A549 (cell line): ENCODE data around the gene NCOA5. TPM values are rescaled to one million over a fixed set of nuclear protein-coding genes. Genes with fewer than 3 reads are reported as not detected.

ENCODE experiments used
- ATAC-seq, 2 experiments: fragments of 200-7000 bp in 1 of 2; fragments of >200 bp in 1 of 2; cut with Nextera tagmentation in 1 of 2; cut with Tn5 transposase in 1 of 2; 3 replicates each; pipeline versions ENCODE4 v1.8.0 to v1.9.1; 2018 to 2020; ENCODE audit warnings: mild to moderate bottlenecking in 1 of 2, moderate library complexity in 1 of 2
- CTCF ChIA-PET: fragments of 300-600 bp; sonication (Branson Sonifier 250); formaldehyde crosslinking; extraction: SDS; loops from one replicate; lab custom pipeline; 2021; ENCODE audit warnings: antibody characterized with exemption, inconsistent platforms; lab: Yijun Ruan, JAX
- POLR2A ChIA-PET: fragments of 350-600 bp; formaldehyde crosslinking; extraction: SDS; loops from one replicate; lab custom pipeline; 2021; ENCODE audit warnings: antibody characterized with exemption, inconsistent platforms; lab: Yijun Ruan, JAX
- DNase-seq, 2 experiments: peaks; one replicate each; pipeline versions ENCODE4 v3.0.0 to v3.0.0-alpha.2; 2011 to 2016; ENCODE audit warnings: low read depth in 1 of 2, low spot score in 1 of 2
- FAIRE-seq: peaks from 2 replicates; lab custom pipeline; 2011; peaks lifted over from hg19 to GRCh38; lab: Jason Lieb, UNC
- H3K27ac ChIP-seq, 2 experiments: fragments of >200 bp; sonication (Bioruptor Twin); formaldehyde crosslinking; 3 replicates each; pipeline ENCODE4 v1.5.1; 2016 to 2017
- H3K4me1 ChIP-seq: fragments of >200 bp; sonication (Bioruptor Twin); formaldehyde crosslinking; 3 replicates; pipeline ENCODE4 v1.6.1; 2016
- H3K4me2 ChIP-seq: fragments of >200 bp; sonication (Bioruptor Twin); formaldehyde crosslinking; 3 replicates; pipeline ENCODE4 v1.6.1; 2016
- H3K4me3 ChIP-seq: fragments of >200 bp; sonication (Bioruptor Twin); formaldehyde crosslinking; 3 replicates; pipeline ENCODE4 v1.5.1; 2016
- H3K9me3 ChIP-seq: fragments of >200 bp; sonication (Bioruptor Twin); formaldehyde crosslinking; 3 replicates; pipeline ENCODE4 v1.6.1; 2016
- CBX8 ChIP-seq: fragments of 200-600 bp; sonication (generic); IDR thresholded peaks from 2 replicates; pipeline ENCODE4 v1.6.1; 2016
- EP300 ChIP-seq, 2 experiments: fragments of >200 bp; sonication (Bioruptor Twin); formaldehyde crosslinking; IDR thresholded peaks; 2 replicates in 1 of 2; 3 replicates in 1 of 2; pipeline ENCODE4 v1.6.1; 2016 to 2017
- ESRRA ChIP-seq: fragments of 150-350 bp; IDR thresholded peaks from 2 replicates; pipeline ENCODE4 v1.6.1; 2014; ENCODE audit warnings: mild to moderate bottlenecking, low read length, borderline replicate concordance
- FOSB ChIP-seq: fragments of 250-450 bp; sonication (Bioruptor Pico); IDR thresholded peaks from 2 replicates; pipeline ENCODE4 v1.5.0; 2020; ENCODE audit warnings: mild to moderate bottlenecking, moderate library complexity
- GATA3 ChIP-seq: IDR thresholded peaks from 2 replicates; pipeline ENCODE4 v1.6.1; 2012; ENCODE audit warnings: borderline replicate concordance
- HDAC2 ChIP-seq: fragments of 200-600 bp; sonication (generic); IDR thresholded peaks from 2 replicates; pipeline ENCODE4 v1.6.1; 2016
- HEYL ChIP-seq: fragments of 250-450 bp; sonication (Bioruptor Pico); IDR thresholded peaks from 2 replicates; pipeline ENCODE4 v1.8.0; 2021; ENCODE audit warnings: mild to moderate bottlenecking, moderate library complexity
- KDM1A ChIP-seq: fragments of 200-600 bp; sonication (generic); IDR thresholded peaks from 2 replicates; pipeline ENCODE4 v1.6.1; 2016; ENCODE audit warnings: low read depth, mild to moderate bottlenecking
- MYC ChIP-seq: IDR thresholded peaks from 2 replicates; pipeline ENCODE4 v1.6.1; 2012; ENCODE audit warnings: mild to moderate bottlenecking, inconsistent platforms, low read length, improper control_type of control experiment, borderline replicate concordance
- NFE2L2 ChIP-seq: fragments of 150-350 bp; conservative IDR thresholded peaks from 2 replicates; pipeline ENCODE4 v1.6.1; 2014; ENCODE audit warnings: low read length
- NPAS2 ChIP-seq: fragments of 250-450 bp; sonication (Bioruptor Pico); IDR thresholded peaks from 2 replicates; pipeline ENCODE4 v1.8.0; 2022; ENCODE audit warnings: mild to moderate bottlenecking, moderate library complexity, borderline replicate concordance
- NR3C1 ChIP-seq: fragments of >200 bp; sonication (Bioruptor Twin); formaldehyde crosslinking; IDR thresholded peaks from 3 replicates; pipeline ENCODE4 v1.6.1; 2017
- PHF8 ChIP-seq: fragments of 200-600 bp; sonication (generic); IDR thresholded peaks from 2 replicates; pipeline ENCODE4 v1.6.1; 2016; ENCODE audit warnings: low read depth, mild to moderate bottlenecking, antibody characterized with exemption, moderate library complexity, borderline replicate concordance
- POLR2A ChIP-seq: IDR thresholded peaks from 2 replicates; pipeline ENCODE4 v1.6.1; 2012; ENCODE audit warnings: mild to moderate bottlenecking, low read length
- POLR2AphosphoS2 ChIP-seq: conservative IDR thresholded peaks from 2 replicates; pipeline ENCODE4 v1.6.1; 2012; ENCODE audit warnings: low read length, improper control_type of control experiment, inconsistent platforms
- TFCP2L1 ChIP-seq: fragments of 250-450 bp; sonication (Bioruptor Pico); IDR thresholded peaks from 2 replicates; pipeline ENCODE4 v1.5.0; 2021; ENCODE audit warnings: mild to moderate bottlenecking
- TP53 ChIP-seq: fragments of 250-450 bp; sonication (Bioruptor Pico); IDR thresholded peaks from 2 replicates; pipeline ENCODE4 v1.5.0; 2021; ENCODE audit warnings: mild to moderate bottlenecking, moderate library complexity
- ZSCAN20 ChIP-seq: fragments of 250-450 bp; sonication (Bioruptor Pico); IDR thresholded peaks from 2 replicates; pipeline ENCODE4 v1.8.0; 2022; ENCODE audit warnings: mild to moderate bottlenecking, moderate library complexity
- WGBS: methylation state at CpG from one replicate; pipeline ENCODE4 v1.1.6; 2017; ENCODE audit errors: missing lambda C conversion rate; 5-methylcytosine and 5-hydroxymethylcytosine counted together
- polyA plus RNA-seq, 4 experiments: library from polyadenylated mRNA; depleted of rRNA in 3 of 4; stranded (reverse); fragments of >200 nt; fragmentation: RNase III in 1 of 4; extraction: RNeasy Plus Mini Kit Qiagen cat#74134 plus additional on column Dnase treatment in 1 of 4; gene quantifications; 2 replicates in 3 of 4; 3 replicates in 1 of 4; pipeline ENCODE4 v1.2.3, GENCODE V29; 2011 to 2017
- TF ChIP-seq, protein P1 (sequence below): fragments of >200 bp; sonication (Bioruptor Twin); formaldehyde crosslinking; IDR thresholded peaks from 3 replicates; pipeline ENCODE4 v1.6.1; 2016
- TF ChIP-seq, protein P2 (sequence below): IDR thresholded peaks from 2 replicates; pipeline ENCODE4 v1.6.1; 2012
- TF ChIP-seq, protein P3 (sequence below): fragments of 250-450 bp; sonication (Bioruptor Pico); IDR thresholded peaks from 2 replicates; pipeline ENCODE4 v1.5.0; 2021; ENCODE audit warnings: mild to moderate bottlenecking, moderate library complexity, borderline replicate concordance
- TF ChIP-seq, protein P4 (sequence below): fragments of 450-650 bp; IDR thresholded peaks from 2 replicates; pipeline ENCODE4 v1.6.1; 2014; ENCODE audit warnings: antibody characterized with exemption
- TF ChIP-seq, protein P5 (sequence below): fragments of 200-600 bp; sonication (generic); IDR thresholded peaks from 2 replicates; pipeline ENCODE4 v1.6.1; 2016; ENCODE audit warnings: antibody characterized with exemption, mild to moderate bottlenecking, moderate library complexity
- TF ChIP-seq, protein P6 (sequence below): fragments of >200 bp; sonication (Bioruptor Twin); formaldehyde crosslinking; IDR thresholded peaks from 3 replicates; pipeline ENCODE4 v1.5.1; 2016

The NCOA5 gene
- polyA plus RNA-seq, 2 of the 4 experiments (the other 2 are of a cell fraction) = 27.2 to 28.0 TPM

DNA sequence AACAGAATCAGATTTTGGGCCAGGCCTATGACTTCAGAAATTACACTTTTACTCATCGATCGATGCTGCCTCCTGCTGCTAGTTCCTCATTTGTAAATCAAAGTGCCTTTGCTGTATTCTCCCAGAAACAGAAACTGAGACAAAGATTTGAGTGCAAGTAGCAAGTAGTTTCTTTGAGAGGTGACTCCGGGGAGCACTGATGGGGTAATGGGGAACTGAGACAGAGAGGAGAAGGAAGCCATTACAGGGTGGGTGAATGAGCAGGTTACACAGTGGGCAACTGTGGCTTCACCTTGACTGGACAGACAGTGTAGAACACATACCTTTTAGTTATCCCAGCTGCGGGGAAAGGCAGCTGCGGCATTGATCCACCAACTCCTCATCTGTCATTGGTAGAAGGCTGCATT is 18.7 kb upstream of the NCOA5 start:
- Histone ChIP-seq H3K9me3 (peaks cover 15% of the 10 kb centered on the region; the same call in 1 of the 3 replicates), H3K4me2 (no peak overlapping the region), H3K27ac (no peak overlapping the region), H3K4me3 (no peak overlapping the region), H3K4me1 (no peaks in the 10 kb centered on the region)
- ChIA-PET POLR2A (no interaction called here), CTCF (interaction anchor here (1.1 kb wide), 1 partner anchor 10 kb away, joined by 4 read pairs; no protein-coding TSS in a partner anchor)
- DNase-seq (no peak), FAIRE-seq (no peak), ATAC-seq (no peak)
- 80% methylated on average over 5 of the region's 5 CpGs for WGBS
- TF ChIP-seq POLR2A = no peak
- no peak for TF ChIP-seq NFE2L2
- TF ChIP-seq, protein P1, sequence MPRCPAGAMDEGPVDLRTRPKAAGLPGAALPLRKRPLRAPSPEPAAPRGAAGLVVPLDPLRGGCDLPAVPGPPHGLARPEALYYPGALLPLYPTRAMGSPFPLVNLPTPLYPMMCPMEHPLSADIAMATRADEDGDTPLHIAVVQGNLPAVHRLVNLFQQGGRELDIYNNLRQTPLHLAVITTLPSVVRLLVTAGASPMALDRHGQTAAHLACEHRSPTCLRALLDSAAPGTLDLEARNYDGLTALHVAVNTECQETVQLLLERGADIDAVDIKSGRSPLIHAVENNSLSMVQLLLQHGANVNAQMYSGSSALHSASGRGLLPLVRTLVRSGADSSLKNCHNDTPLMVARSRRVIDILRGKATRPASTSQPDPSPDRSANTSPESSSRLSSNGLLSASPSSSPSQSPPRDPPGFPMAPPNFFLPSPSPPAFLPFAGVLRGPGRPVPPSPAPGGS = no peak
- TF ChIP-seq KDM1A = no peak
- no peak for TF ChIP-seq TFCP2L1 (CRISPR knock-in tag)
- no peak for TF ChIP-seq POLR2AphosphoS2
- no peak for TF ChIP-seq NR3C1
- TF ChIP-seq, protein P2, sequence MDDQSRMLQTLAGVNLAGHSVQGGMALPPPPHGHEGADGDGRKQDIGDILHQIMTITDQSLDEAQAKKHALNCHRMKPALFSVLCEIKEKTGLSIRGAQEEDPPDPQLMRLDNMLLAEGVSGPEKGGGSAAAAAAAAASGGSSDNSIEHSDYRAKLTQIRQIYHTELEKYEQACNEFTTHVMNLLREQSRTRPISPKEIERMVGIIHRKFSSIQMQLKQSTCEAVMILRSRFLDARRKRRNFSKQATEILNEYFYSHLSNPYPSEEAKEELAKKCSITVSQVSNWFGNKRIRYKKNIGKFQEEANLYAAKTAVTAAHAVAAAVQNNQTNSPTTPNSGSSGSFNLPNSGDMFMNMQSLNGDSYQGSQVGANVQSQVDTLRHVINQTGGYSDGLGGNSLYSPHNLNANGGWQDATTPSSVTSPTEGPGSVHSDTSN = no peak
- no peak for TF ChIP-seq ESRRA
- TF ChIP-seq PHF8 = no peak
- no peak for TF ChIP-seq CBX8
- no peak for TF ChIP-seq MYC
- TF ChIP-seq, protein P3, sequence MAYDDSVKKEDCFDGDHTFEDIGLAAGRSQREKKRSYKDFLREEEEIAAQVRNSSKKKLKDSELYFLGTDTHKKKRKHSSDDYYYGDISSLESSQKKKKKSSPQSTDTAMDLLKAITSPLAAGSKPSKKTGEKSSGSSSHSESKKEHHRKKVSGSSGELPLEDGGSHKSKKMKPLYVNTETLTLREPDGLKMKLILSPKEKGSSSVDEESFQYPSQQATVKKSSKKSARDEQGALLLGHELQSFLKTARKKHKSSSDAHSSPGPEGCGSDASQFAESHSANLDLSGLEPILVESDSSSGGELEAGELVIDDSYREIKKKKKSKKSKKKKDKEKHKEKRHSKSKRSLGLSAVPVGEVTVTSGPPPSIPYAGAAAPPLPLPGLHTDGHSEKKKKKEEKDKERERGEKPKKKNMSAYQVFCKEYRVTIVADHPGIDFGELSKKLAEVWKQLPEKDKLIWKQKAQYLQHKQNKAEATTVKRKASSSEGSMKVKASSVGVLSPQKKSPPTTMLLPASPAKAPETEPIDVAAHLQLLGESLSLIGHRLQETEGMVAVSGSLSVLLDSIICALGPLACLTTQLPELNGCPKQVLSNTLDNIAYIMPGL = no peak
- TF ChIP-seq HDAC2 = no peak
- TF ChIP-seq HEYL (CRISPR knock-in tag) = no peak
- TF ChIP-seq, protein P4, sequence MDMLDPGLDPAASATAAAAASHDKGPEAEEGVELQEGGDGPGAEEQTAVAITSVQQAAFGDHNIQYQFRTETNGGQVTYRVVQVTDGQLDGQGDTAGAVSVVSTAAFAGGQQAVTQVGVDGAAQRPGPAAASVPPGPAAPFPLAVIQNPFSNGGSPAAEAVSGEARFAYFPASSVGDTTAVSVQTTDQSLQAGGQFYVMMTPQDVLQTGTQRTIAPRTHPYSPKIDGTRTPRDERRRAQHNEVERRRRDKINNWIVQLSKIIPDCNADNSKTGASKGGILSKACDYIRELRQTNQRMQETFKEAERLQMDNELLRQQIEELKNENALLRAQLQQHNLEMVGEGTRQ = no peak

DNA sequence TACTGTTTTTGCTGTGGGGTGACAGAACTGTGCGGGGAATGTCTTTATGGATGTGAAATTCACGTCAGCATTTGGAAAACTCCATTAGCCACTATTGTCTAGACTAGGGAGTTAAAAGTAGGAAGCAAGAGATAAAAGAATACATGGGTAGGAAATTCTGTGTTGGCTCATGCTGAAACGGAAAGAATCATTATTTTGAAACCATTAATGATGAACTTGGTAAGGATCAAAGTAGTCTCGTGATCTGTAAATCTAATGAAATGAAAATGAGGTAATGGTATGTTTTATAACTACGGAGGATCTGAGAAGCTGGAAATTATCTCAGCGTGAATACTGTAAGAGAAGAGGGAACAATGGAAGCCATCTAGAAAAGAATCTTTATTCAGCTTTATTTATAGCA is 17.3 kb upstream of the NCOA5 start:
- 13% methylated on average over 6 of the region's 6 CpGs for WGBS
- ATAC-seq (no peak), DNase-seq (no peak), FAIRE-seq (no peak)
- ChIA-PET POLR2A (no interaction called here), CTCF (interaction anchor here (0.9 to 1.2 kb wide), 3 partner anchors 16 to 65 kb away, joined by 3 to 5 read pairs (median 4); no protein-coding TSS in a partner anchor)
- no peak overlapping the region for H3K27ac ChIP-seq
- no peaks in the 10 kb centered on the region for H3K4me1 ChIP-seq
- H3K9me3 ChIP-seq = peaks cover 27% of the 10 kb centered on the region; the same call in 2 of the 3 replicates
- H3K4me3 ChIP-seq = no peak overlapping the region
- no peak overlapping the region for H3K4me2 ChIP-seq
- TF ChIP-seq, protein P2 = no peak
- TF ChIP-seq EP300 (IDR thresholded peaks at IDR 0.05) (no peak), GATA3 (no peak), FOSB (CRISPR knock-in tag) (no peak), ZSCAN20 (CRISPR knock-in tag) (no peak), KDM1A (no peak), TP53 (CRISPR knock-in tag) (no peak), NPAS2 (no peak)
- TF ChIP-seq, protein P5, sequence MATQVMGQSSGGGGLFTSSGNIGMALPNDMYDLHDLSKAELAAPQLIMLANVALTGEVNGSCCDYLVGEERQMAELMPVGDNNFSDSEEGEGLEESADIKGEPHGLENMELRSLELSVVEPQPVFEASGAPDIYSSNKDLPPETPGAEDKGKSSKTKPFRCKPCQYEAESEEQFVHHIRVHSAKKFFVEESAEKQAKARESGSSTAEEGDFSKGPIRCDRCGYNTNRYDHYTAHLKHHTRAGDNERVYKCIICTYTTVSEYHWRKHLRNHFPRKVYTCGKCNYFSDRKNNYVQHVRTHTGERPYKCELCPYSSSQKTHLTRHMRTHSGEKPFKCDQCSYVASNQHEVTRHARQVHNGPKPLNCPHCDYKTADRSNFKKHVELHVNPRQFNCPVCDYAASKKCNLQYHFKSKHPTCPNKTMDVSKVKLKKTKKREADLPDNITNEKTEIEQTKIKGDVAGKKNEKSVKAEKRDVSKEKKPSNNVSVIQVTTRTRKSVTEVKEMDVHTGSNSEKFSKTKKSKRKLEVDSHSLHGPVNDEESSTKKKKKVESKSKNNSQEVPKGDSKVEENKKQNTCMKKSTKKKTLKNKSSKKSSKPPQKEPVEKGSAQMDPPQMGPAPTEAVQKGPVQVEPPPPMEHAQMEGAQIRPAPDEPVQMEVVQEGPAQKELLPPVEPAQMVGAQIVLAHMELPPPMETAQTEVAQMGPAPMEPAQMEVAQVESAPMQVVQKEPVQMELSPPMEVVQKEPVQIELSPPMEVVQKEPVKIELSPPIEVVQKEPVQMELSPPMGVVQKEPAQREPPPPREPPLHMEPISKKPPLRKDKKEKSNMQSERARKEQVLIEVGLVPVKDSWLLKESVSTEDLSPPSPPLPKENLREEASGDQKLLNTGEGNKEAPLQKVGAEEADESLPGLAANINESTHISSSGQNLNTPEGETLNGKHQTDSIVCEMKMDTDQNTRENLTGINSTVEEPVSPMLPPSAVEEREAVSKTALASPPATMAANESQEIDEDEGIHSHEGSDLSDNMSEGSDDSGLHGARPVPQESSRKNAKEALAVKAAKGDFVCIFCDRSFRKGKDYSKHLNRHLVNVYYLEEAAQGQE = no peak
- TF ChIP-seq, protein P6, sequence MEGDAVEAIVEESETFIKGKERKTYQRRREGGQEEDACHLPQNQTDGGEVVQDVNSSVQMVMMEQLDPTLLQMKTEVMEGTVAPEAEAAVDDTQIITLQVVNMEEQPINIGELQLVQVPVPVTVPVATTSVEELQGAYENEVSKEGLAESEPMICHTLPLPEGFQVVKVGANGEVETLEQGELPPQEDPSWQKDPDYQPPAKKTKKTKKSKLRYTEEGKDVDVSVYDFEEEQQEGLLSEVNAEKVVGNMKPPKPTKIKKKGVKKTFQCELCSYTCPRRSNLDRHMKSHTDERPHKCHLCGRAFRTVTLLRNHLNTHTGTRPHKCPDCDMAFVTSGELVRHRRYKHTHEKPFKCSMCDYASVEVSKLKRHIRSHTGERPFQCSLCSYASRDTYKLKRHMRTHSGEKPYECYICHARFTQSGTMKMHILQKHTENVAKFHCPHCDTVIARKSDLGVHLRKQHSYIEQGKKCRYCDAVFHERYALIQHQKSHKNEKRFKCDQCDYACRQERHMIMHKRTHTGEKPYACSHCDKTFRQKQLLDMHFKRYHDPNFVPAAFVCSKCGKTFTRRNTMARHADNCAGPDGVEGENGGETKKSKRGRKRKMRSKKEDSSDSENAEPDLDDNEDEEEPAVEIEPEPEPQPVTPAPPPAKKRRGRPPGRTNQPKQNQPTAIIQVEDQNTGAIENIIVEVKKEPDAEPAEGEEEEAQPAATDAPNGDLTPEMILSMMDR = no peak
- TF ChIP-seq, protein P3 = no peak
